ENCODE data around the gene PDSS1.

The PDSS1 gene

GRCh38 chr10:26698909-26699308, 1.4 kb downstream of the PDSS1 start:
- Histone ChIP-seq H3K36me3 (peaks cover 30% of the 10 kb centered on the region), H3K9me3 (no peaks in the 10 kb centered on the region), H3K27ac (peak overlapping the region; percentile 92; the same call in 1 of the 2 replicates), H3K4me3 (peak overlapping the region; percentile 86), H3K9ac (peak overlapping the region; percentile 92; the same call in 1 of the 2 replicates), H3K27me3 (no peaks in the 10 kb centered on the region), H3K4me1 (peaks cover 25% of the 10 kb centered on the region), H3K4me2 (peak overlapping the region; percentile 97), H4K20me1 (peaks cover 19% of the 10 kb centered on the region)
- TF ChIP-seq Cebpa-rat (IDR thresholded peaks at IDR 0.05), result no peak

- peak overlapping the region; percentile 86; the same call in 1 of the 2 replicates for H3K4me3 ChIP-seq
- H3K27ac ChIP-seq, result no peak overlapping the region
- H3K9ac ChIP-seq, result no peak overlapping the region; the same call in 1 of the 2 replicates
- H3K36me3 ChIP-seq, result peaks cover 33% of the 10 kb centered on the region
- H3K9me3 ChIP-seq, result no peaks in the 10 kb centered on the region
- peak overlapping the region; percentile 97 for H3K4me2 ChIP-seq
- H4K20me1 ChIP-seq, result peaks cover 19% of the 10 kb centered on the region
- no peaks in the 10 kb centered on the region for H3K27me3 ChIP-seq
- TF ChIP-seq Cebpa-rat (IDR thresholded peaks at IDR 0.05), result no peak
- peaks cover 25% of the 10 kb centered on the region for H3K4me1 ChIP-seq
These were observed 2.1 kb downstream of the PDSS1 start for GRCh38 chr10:26699631-26700030.

GRCh38 chr10:26700884-26701630, 3.6 kb downstream of the PDSS1 start:
- no peak for TF ChIP-seq Cebpa-rat (IDR thresholded peaks at IDR 0.05)
- Histone ChIP-seq H3K36me3 (peaks cover 47% of the 10 kb centered on the region), H3K27ac (no peak overlapping the region), H4K20me1 (peaks cover 23% of the 10 kb centered on the region), H3K9me3 (no peaks in the 10 kb centered on the region), H3K9ac (no peak overlapping the region), H3K4me2 (no peak overlapping the region), H3K27me3 (no peaks in the 10 kb centered on the region), H3K4me1 (peaks cover 25% of the 10 kb centered on the region), H3K4me3 (no peak overlapping the region)

- Histone ChIP-seq H3K9me3 (no peaks in the 10 kb centered on the region), H3K9ac (no peak overlapping the region), H3K4me3 (no peak overlapping the region), H3K4me1 (peaks cover 19% of the 10 kb centered on the region), H3K27ac (no peak overlapping the region), H3K27me3 (no peaks in the 10 kb centered on the region), H4K20me1 (peaks cover 28% of the 10 kb centered on the region), H3K4me2 (no peak overlapping the region), H3K36me3 (peaks cover 68% of the 10 kb centered on the region)
- TF ChIP-seq Cebpa-rat (IDR thresholded peaks at IDR 0.05), result no peak
These were observed 5.6 kb downstream of the PDSS1 start for GRCh38 chr10:26703096-26703495.

GRCh38 chr10:26703974-26704373, 6.5 kb downstream of the PDSS1 start:
- no peaks in the 10 kb centered on the region for H3K27me3 ChIP-seq
- no peaks in the 10 kb centered on the region for H3K9me3 ChIP-seq
- H3K9ac ChIP-seq, result no peak overlapping the region
- H3K4me3 ChIP-seq, result no peak overlapping the region
- H3K36me3 ChIP-seq, result peaks cover 76% of the 10 kb centered on the region
- H4K20me1 ChIP-seq, result peaks cover 31% of the 10 kb centered on the region
- peaks cover 10% of the 10 kb centered on the region for H3K4me1 ChIP-seq
- no peak overlapping the region for H3K4me2 ChIP-seq
- TF ChIP-seq Cebpa-rat (IDR thresholded peaks at IDR 0.05), result no peak
- H3K27ac ChIP-seq, result no peak overlapping the region

- H3K27ac ChIP-seq, result no peak overlapping the region
- H3K9ac ChIP-seq, result no peak overlapping the region
- no peak for TF ChIP-seq Cebpa-rat (IDR thresholded peaks at IDR 0.05)
- H3K36me3 ChIP-seq, result peaks cover 80% of the 10 kb centered on the region
- no peak overlapping the region for H3K4me3 ChIP-seq
- no peaks in the 10 kb centered on the region for H3K4me1 ChIP-seq
- H3K9me3 ChIP-seq, result no peaks in the 10 kb centered on the region
- no peak overlapping the region for H3K4me2 ChIP-seq
- H3K27me3 ChIP-seq, result no peaks in the 10 kb centered on the region
- H4K20me1 ChIP-seq, result peaks cover 31% of the 10 kb centered on the region
These were observed 8.7 kb downstream of the PDSS1 start for GRCh38 chr10:26706206-26706605.

GRCh38 chr10:26706936-26707335, 9.4 kb downstream of the PDSS1 start:
- Histone ChIP-seq H3K27ac (no peak overlapping the region), H3K4me2 (no peak overlapping the region), H3K4me1 (no peaks in the 10 kb centered on the region), H3K36me3 (peaks cover 72% of the 10 kb centered on the region), H3K9ac (no peak overlapping the region), H3K27me3 (no peaks in the 10 kb centered on the region), H3K9me3 (no peaks in the 10 kb centered on the region), H3K4me3 (no peak overlapping the region), H4K20me1 (0 out of 2 replicates have a peak, but pooled peaks cover 25% of the 10 kb centered on the region)
- no peak for TF ChIP-seq Cebpa-rat (IDR thresholded peaks at IDR 0.05)

GRCh38 chr10:26711324-26711723, 13.8 kb downstream of the PDSS1 start:
- no peak overlapping the region for H3K4me2 ChIP-seq
- H4K20me1 ChIP-seq, result 0 out of 2 replicates have a peak, but pooled peaks cover 10% of the 10 kb centered on the region
- no peak overlapping the region for H3K9ac ChIP-seq
- no peaks in the 10 kb centered on the region for H3K27me3 ChIP-seq
- H3K27ac ChIP-seq, result no peak overlapping the region
- no peaks in the 10 kb centered on the region for H3K4me1 ChIP-seq
- TF ChIP-seq Cebpa-rat (IDR thresholded peaks at IDR 0.05), result no peak
- H3K36me3 ChIP-seq, result peaks cover 68% of the 10 kb centered on the region
- H3K9me3 ChIP-seq, result no peaks in the 10 kb centered on the region
- no peak overlapping the region for H3K4me3 ChIP-seq

GRCh38 chr10:26714415-26715136, 17.1 kb downstream of the PDSS1 start:
- Histone ChIP-seq H3K4me1 (no peaks in the 10 kb centered on the region), H3K27me3 (no peaks in the 10 kb centered on the region), H3K9ac (no peak overlapping the region), H3K36me3 (peaks cover 67% of the 10 kb centered on the region), H3K9me3 (no peaks in the 10 kb centered on the region), H3K4me3 (no peak overlapping the region), H4K20me1 (peaks cover 4% of the 10 kb centered on the region; the same call in 1 of the 2 replicates), H3K27ac (no peak overlapping the region), H3K4me2 (no peak overlapping the region)
- no peak for TF ChIP-seq Cebpa-rat (IDR thresholded peaks at IDR 0.05)

GRCh38 chr10:26715137-26715487, 17.6 kb downstream of the PDSS1 start:
- Histone ChIP-seq H3K27me3 (no peaks in the 10 kb centered on the region), H3K9me3 (no peaks in the 10 kb centered on the region), H3K4me2 (no peak overlapping the region), H4K20me1 (peaks cover 4% of the 10 kb centered on the region; the same call in 1 of the 2 replicates), H3K9ac (no peak overlapping the region), H3K4me3 (no peak overlapping the region), H3K27ac (no peak overlapping the region), H3K36me3 (peaks cover 70% of the 10 kb centered on the region), H3K4me1 (no peaks in the 10 kb centered on the region)
- TF ChIP-seq Cebpa-rat (IDR thresholded peaks at IDR 0.05), result no peak
